ENCODE data around the gene FAHD1.

Gene FAHD1

GRCh38 chr16:1826691-1827573 is at the start of gene FAHD1, which contains the start of gene HAGH:
TSS of gene FAHD1 (plus strand) at chr16:1827206. CDS start at chr16:1827239, 33 bp downstream.
TSS of gene HAGH (minus strand) at chr16:1826825. CDS start at chr16:1826787, 38 bp downstream.
- Mint-ChIP-seq H3K27ac (peak within 1 kb of the TSS; percentile 95), H3K4me1 (ENCODE audit: low read depth) (peaks cover 32% of the 10 kb centered on the region), H3K4me3 (peak within 1 kb of the TSS; percentile 88), H3K9me3 (no peaks in the 10 kb centered on the region), H3K36me3 (ENCODE audit: low read depth) (peaks cover 52% of the 10 kb centered on the region), H3K27me3 (no peaks in the 10 kb centered on the region)
- intact Hi-C loops (cut with micrococcal nuclease), result no loop called here

GRCh38 chr16:1777375-1778199 is 49.4 kb upstream of the FAHD1 start:
- Mint-ChIP-seq H3K4me3 (no peak overlapping the region), H3K27ac (no peak overlapping the region), H3K4me1 (ENCODE audit: low read depth) (peaks cover 47% of the 10 kb centered on the region), H3K36me3 (ENCODE audit: low read depth) (peaks cover 89% of the 10 kb centered on the region), H3K27me3 (no peaks in the 10 kb centered on the region), H3K9me3 (no peaks in the 10 kb centered on the region)
- intact Hi-C loops (cut with micrococcal nuclease), result no loop called here

GRCh38 chr16:1778200-1779179 is 48.5 kb upstream of the FAHD1 start:
- H3K4me1 Mint-ChIP-seq (ENCODE audit: low read depth), result peaks cover 51% of the 10 kb centered on the region
- no peak overlapping the region for H3K4me3 Mint-ChIP-seq
- no peaks in the 10 kb centered on the region for H3K9me3 Mint-ChIP-seq
- peaks cover 84% of the 10 kb centered on the region for H3K36me3 Mint-ChIP-seq (ENCODE audit: low read depth)
- H3K27me3 Mint-ChIP-seq, result no peaks in the 10 kb centered on the region
- H3K27ac Mint-ChIP-seq, result peak overlapping the region; percentile 7
- intact Hi-C loops (cut with micrococcal nuclease), result no loop called here

- Mint-ChIP-seq H3K9me3 (no peaks in the 10 kb centered on the region), H3K4me1 (ENCODE audit: low read depth) (peaks cover 53% of the 10 kb centered on the region), H3K4me3 (no peak overlapping the region), H3K27me3 (no peaks in the 10 kb centered on the region), H3K27ac (peak overlapping the region; percentile 7), H3K36me3 (ENCODE audit: low read depth) (peaks cover 79% of the 10 kb centered on the region)
- intact Hi-C loops (cut with micrococcal nuclease), result no loop called here
Measured at GRCh38 chr16:1779234-1779701, 47.7 kb upstream of the FAHD1 start.

- Mint-ChIP-seq H3K36me3 (ENCODE audit: low read depth) (peaks cover 78% of the 10 kb centered on the region), H3K4me1 (ENCODE audit: low read depth) (peaks cover 49% of the 10 kb centered on the region), H3K9me3 (no peaks in the 10 kb centered on the region), H3K27ac (no peak overlapping the region), H3K4me3 (peak overlapping the region; percentile 9), H3K27me3 (no peaks in the 10 kb centered on the region)
- intact Hi-C loops (cut with micrococcal nuclease), result no loop called here
Measured at GRCh38 chr16:1779741-1780676, 47.0 kb upstream of the FAHD1 start.

- Mint-ChIP-seq H3K4me3 (peak overlapping the region; percentile 85), H3K4me1 (ENCODE audit: low read depth) (peaks cover 49% of the 10 kb centered on the region), H3K9me3 (no peaks in the 10 kb centered on the region), H3K27ac (no peak overlapping the region), H3K36me3 (ENCODE audit: low read depth) (peaks cover 78% of the 10 kb centered on the region), H3K27me3 (no peaks in the 10 kb centered on the region)
- intact Hi-C loops (cut with micrococcal nuclease), result no loop called here
Measured at GRCh38 chr16:1780677-1781072, 46.3 kb upstream of the FAHD1 start.

- peak overlapping the region; percentile 85 for H3K4me3 Mint-ChIP-seq
- H3K27me3 Mint-ChIP-seq, result no peaks in the 10 kb centered on the region
- peak overlapping the region; percentile 84 for H3K27ac Mint-ChIP-seq
- peaks cover 49% of the 10 kb centered on the region for H3K4me1 Mint-ChIP-seq (ENCODE audit: low read depth)
- H3K9me3 Mint-ChIP-seq, result no peaks in the 10 kb centered on the region
- peaks cover 78% of the 10 kb centered on the region for H3K36me3 Mint-ChIP-seq (ENCODE audit: low read depth)
- intact Hi-C loops (cut with micrococcal nuclease), result no loop called here
Measured at GRCh38 chr16:1781254-1781653, 45.8 kb upstream of the FAHD1 start.

- H3K4me1 Mint-ChIP-seq (ENCODE audit: low read depth), result peaks cover 46% of the 10 kb centered on the region
- peak overlapping the region; percentile 84 for H3K27ac Mint-ChIP-seq
- intact Hi-C loops (cut with micrococcal nuclease), result loop anchor here (1.0 kb wide), 1 partner anchor 9 kb away; the partner anchor contains the start of gene MRPS34
- H3K27me3 Mint-ChIP-seq, result no peaks in the 10 kb centered on the region
- H3K9me3 Mint-ChIP-seq, result no peaks in the 10 kb centered on the region
- peaks cover 78% of the 10 kb centered on the region for H3K36me3 Mint-ChIP-seq (ENCODE audit: low read depth)
- peak overlapping the region; percentile 85 for H3K4me3 Mint-ChIP-seq
Measured at GRCh38 chr16:1781758-1782407, 45.1 kb upstream of the FAHD1 start.

- H3K27me3 Mint-ChIP-seq, result no peaks in the 10 kb centered on the region
- intact Hi-C loops (cut with micrococcal nuclease), result loop anchor here (1.0 kb wide), 1 partner anchor 9 kb away; the partner anchor contains the start of gene MRPS34
- peaks cover 44% of the 10 kb centered on the region for H3K4me1 Mint-ChIP-seq (ENCODE audit: low read depth)
- H3K9me3 Mint-ChIP-seq, result no peaks in the 10 kb centered on the region
- H3K4me3 Mint-ChIP-seq, result peak within 1 kb of the TSS; percentile 85
- peak within 1 kb of the TSS; percentile 84 for H3K27ac Mint-ChIP-seq
- peaks cover 78% of the 10 kb centered on the region for H3K36me3 Mint-ChIP-seq (ENCODE audit: low read depth)
Measured at GRCh38 chr16:1782408-1783264, 44.4 kb upstream of the FAHD1 start, which contains the start of the genes NUBP2 and SPSB3. TSS of gene NUBP2 (plus strand) at chr16:1782960. CDS start at chr16:1783021, 61 bp downstream. TSS of gene SPSB3 (minus strand) at chr16:1782571. CDS start at chr16:1781483, 1,088 bp downstream.

- Mint-ChIP-seq H3K27me3 (no peaks in the 10 kb centered on the region), H3K4me3 (no peak overlapping the region), H3K27ac (no peak overlapping the region), H3K4me1 (ENCODE audit: low read depth) (peaks cover 33% of the 10 kb centered on the region), H3K9me3 (no peaks in the 10 kb centered on the region), H3K36me3 (ENCODE audit: low read depth) (peaks cover 78% of the 10 kb centered on the region)
- intact Hi-C loops (cut with micrococcal nuclease), result no loop called here
Measured at GRCh38 chr16:1784977-1785845, 41.8 kb upstream of the FAHD1 start.

All from dendritic cell treated with granulocyte-macrophage colony-stimulating factor and Interleukin-4, amounts not matched to agents 40 ng/mL and 50 ng/mL, for 4 days (primary cell).